Cortex of kidney (tissue), 1 donor: ENCODE data around the gene CDCA8.

Source experiments
- DNase-seq: peaks from one replicate; lab custom pipeline; 2025; lab: John Stamatoyannopoulos, UW

CDCA8 gene

DNA sequence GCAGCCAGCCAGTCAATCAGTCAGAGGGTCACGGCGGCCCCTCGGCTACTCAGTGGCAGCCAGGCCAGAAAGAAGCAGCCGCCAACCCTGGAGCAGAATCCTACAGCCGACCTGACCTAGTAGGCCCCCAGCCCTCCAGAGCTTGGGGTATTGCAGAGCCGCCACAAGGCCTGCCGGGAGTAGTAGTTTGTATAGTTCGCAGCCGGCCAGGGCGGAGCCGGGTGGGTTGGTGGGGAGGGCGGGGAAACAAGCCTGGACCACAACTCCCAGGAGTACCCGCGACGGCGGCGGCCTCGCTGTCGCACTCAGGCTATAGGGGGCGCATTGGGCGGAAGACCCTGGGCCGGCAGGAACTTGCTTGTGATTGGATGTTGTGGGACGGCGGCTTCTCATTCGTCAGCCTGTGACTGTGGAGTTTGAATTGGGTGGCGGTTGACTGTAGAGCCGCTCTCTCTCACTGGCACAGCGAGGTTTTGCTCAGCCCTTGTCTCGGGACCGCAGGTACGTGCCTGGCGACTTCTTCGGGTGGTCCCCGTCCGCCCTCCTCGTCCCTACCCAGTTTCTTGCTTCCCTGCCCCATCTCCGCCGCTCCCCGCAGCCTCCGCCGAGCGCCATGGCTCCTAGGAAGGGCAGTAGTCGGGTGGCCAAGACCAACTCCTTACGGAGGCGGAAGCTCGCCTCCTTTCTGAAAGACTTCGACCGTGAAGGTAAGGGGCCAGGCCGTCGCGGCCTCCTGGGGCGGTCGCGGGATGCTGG is at the start of gene CDCA8:
TSS of gene CDCA8 (plus strand) at position 439 of the 756 bp plus-strand sequence. CDS start at position 614, 175 bp downstream.
- peak; percentile 87 for DNase-seq

DNA sequence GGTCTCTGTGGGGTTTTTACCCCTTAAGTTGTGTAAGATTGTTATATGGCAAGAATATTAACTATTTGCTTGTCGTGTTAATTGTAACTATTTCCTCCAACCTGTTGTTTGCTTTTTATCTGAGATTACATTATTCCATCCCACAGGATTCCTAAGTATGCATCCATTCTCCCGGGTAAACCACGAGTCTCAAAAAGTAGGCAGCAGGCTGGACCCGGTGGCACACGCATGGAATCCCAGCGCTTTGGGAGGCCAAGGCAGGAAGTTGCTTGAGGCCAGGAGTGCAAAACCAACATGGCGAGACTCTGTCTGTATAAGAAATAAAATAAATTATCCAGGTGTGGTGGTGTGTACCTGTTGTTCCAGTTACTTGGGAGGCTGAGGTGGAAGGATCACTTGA is 45.0 kb upstream of the CDCA8 start:
- DNase-seq = no peak

GRCh38 chr1:37650173-37650572 is 42.1 kb upstream of the CDCA8 start:
- DNase-seq = no peak

DNA sequence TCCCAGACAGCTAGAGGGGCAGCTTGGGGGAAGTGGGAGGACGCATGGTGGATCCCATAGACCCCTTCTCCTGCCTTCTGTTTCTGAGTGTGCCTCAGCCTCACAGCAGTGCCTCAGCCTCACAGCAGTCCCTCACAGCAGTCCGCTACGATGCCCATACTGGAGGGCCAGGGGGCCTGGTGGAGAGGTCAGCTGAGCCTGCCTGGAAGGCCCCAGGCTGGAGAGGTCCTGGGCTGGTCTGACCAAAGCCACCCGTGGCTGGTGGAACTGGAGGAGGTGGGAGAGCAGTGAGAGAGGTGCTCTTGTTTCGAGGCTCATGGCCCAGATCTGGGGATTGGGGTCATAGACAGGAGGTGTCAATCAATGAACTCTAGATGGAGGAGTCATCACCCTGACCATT is 41.6 kb upstream of the CDCA8 start:
- DNase-seq = no peak

DNA sequence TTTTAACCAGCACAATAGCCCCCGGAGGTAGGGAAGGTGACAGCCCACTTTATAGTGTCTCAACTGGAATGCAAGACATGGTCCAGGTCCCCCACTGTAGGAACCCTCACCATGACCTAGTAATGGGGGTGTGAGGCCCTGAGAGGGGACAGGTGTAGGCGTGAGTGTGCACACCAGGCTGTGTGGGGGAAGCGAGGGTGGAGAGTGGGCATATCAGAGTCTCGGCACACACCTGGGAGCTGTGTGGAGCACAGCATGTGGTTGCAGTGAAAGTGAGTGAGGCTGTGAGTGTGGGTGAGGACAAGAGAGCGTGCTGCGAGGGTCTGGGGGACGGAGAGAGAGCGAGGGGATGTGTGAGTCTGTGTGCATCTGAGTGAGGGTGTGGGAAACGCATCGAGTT is 40.5 kb upstream of the CDCA8 start:
- no peak for DNase-seq

GRCh38 chr1:37652976-37653375 is 39.3 kb upstream of the CDCA8 start:
- DNase-seq = no peak

DNA sequence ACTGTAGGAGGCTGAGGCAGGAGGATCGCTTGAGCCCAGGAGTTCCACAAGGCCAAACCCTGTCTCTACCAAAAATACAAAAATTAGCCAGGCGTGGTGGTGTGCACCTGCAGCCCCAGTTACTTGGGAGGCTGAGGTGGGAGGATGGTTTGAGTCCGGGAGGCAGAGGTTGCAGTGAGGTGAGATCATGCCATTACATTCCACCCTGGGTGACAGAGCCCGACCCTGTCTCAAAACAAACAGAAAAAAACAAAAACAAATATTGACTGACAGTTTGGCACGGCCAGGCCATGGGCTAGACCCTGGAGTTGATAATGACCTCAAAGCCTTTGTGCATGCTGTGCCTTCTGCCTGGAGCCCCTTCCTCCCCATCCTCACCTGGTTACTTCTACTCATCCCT is 38.4 kb upstream of the CDCA8 start:
- DNase-seq = no peak

GRCh38 chr1:37655274-37655673 is 37.0 kb upstream of the CDCA8 start:
- no peak for DNase-seq

GRCh38 chr1:37656026-37656425 is 36.3 kb upstream of the CDCA8 start:
- no peak for DNase-seq

GRCh38 chr1:37656881-37657280 is 35.4 kb upstream of the CDCA8 start:
- DNase-seq = no peak

- no peak for DNase-seq
These were observed 34.5 kb upstream of the CDCA8 start for GRCh38 chr1:37657620-37658412.

- DNase-seq = no peak
These were observed 33.8 kb upstream of the CDCA8 start for GRCh38 chr1:37658486-37658885.

DNA sequence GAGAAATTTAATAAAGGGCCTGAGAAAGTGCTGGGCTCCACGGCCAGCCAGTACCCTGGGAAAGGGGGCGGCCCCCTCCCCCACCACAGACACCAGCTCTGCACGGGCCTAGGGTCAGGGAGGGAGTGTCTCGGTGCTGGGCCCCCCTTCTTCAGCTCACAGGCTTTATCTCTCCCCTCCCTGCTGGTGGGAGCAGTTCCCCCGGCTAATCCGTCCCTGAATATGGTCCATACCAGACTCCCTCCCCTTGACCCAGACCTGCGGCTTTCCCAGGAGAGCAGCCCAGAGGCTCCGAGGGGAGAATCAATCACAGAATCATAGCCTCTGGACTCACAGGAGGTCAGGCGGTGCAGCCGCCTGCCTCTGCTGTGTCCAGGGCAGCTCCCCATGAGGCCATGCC is 31.7 kb upstream of the CDCA8 start:
- no peak for DNase-seq

GRCh38 chr1:37661401-37661800 is 30.9 kb upstream of the CDCA8 start:
- DNase-seq = no peak

DNA sequence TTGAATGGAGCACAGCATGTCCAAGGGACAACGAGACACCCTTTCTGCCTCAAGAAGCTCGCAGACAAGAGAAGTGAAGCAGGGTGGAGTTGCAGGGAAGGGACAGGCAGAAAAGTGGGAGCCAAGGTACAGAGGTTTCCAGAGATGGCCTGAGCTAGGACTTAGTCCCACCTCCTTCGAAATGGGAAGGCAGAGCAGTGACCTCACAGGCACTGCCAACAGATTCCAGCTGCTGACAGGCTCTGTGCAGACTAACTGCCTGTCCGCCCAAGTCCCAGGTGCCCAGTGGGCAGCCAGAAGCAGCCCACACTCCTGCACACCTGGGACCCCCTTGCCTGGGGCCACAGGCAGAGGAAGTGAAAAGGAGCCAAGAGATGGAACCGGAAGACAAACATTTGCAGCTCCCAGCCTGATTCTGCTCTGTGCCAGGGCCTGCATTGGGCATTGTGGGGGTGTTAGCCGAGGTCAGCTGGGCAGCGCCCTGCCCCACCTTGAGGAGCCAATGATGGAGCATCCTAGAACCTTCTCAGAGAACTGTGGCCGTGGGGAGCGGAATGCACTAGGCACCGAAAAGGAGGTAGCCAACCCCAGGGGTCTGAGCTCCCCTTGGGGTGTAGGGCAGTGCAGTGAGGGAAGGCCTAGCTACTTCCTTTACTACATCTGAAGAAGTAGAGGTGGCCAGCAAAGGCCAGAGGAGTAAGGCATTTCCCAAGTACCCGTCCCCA is 30.1 kb upstream of the CDCA8 start:
- DNase-seq = no peak

GRCh38 chr1:37663426-37664000 is 28.8 kb upstream of the CDCA8 start:
- DNase-seq = no peak

DNA sequence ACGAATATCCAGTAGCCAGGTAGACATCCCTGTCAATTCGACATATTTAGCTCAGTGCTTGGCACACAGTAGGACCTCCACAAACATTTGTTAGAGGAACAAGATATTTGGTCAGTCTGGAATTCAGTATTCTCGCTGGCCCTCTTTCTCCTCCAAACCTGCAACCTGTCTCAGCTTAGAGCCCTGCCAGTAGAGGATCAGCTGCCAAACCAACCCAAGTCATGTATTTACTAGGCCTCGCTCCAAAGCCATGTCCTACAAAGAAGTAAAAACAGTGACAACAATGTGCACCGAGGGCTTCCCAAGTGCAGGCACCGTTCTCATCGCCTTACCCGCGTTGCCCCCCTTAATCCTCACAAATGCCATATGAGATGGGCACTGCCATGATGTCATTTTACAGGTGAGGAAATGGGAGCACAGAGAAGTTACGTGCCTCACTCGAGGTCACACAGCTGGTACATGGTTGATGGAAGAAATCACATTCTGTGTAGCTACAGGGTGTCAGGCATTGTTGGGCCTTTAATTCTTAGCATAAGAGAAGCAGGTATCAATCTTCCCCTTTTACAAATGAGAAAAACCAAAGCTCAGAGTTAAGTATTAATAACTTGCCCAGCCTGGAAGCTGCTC is 26.0 kb upstream of the CDCA8 start:
- no peak for DNase-seq

DNA sequence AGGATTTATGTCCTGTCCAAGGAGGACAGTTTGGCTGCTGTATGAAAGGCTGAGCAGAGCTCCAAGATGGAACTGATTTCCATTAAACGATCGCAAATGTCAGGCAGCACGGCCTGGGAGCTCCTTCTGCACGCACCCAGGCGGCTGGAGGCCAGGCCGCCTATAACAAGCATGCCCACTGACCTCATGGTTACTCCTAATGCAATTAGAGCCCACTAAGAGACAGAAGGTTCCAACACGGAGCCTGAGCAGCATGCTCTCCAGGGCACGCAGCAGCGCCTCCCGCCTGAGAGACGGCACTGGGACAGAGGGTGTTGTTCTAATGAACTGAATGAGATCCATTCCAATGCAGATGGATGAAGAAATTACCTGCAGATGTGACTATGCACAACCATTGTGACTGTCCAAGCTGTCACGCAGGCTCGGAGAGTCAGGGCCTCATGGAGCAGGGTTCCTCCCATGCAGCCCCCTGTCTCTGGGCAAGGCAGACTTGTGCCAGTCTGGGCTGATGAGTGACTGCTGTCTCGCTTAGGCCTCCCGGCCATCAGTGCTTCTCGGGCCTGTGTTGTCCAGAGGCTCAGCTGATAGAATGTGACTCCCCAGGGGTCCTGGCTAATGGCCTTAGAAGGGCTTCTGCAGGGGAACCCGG is 25.2 kb upstream of the CDCA8 start:
- DNase-seq = no peak

- DNase-seq = no peak
These were observed 22.2 kb upstream of the CDCA8 start for GRCh38 chr1:37670133-37670532.

DNA sequence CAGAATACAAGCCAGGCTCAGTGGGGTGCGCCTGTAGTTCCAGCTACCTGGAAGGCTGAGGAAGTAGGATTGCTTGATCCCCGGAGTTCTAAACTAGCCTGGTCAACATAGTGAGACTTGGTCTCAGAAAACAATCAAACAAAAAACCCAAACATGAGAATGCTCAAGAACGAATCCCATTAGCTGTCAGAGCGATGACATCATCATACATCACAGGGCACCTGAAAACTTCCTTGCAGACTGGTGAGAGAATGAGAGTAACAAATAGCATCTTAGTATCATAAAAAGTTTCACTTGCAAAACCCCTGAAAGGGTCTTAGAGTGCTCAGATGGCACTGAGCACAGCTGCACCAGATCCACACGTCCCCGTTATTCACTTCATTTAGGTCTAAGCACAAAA is 21.1 kb upstream of the CDCA8 start:
- DNase-seq = no peak

GRCh38 chr1:37672136-37672870 is 20.0 kb upstream of the CDCA8 start:
- DNase-seq = no peak
